Measurements from ENCODE around the gene NIPAL1.

NIPAL1 gene

GRCh38 chr4:48038666-48039065 is 22.1 kb downstream of the NIPAL1 start:
- H3K27ac Mint-ChIP-seq, result peak overlapping the region; percentile 65
- peaks cover 10% of the 10 kb centered on the region for H3K9me3 Mint-ChIP-seq
- no peak overlapping the region for H3K4me3 Mint-ChIP-seq
- no peaks in the 10 kb centered on the region for H3K27me3 Mint-ChIP-seq
- H3K36me3 Mint-ChIP-seq, result peaks cover 15% of the 10 kb centered on the region
- peaks cover 78% of the 10 kb centered on the region for H3K4me1 Mint-ChIP-seq

GRCh38 chr4:48039561-48039960 is 23.0 kb downstream of the NIPAL1 start:
- H3K36me3 Mint-ChIP-seq, result peaks cover 13% of the 10 kb centered on the region
- no peak overlapping the region for H3K4me3 Mint-ChIP-seq
- no peaks in the 10 kb centered on the region for H3K27me3 Mint-ChIP-seq
- peaks cover 76% of the 10 kb centered on the region for H3K4me1 Mint-ChIP-seq
- H3K9me3 Mint-ChIP-seq, result peaks cover 10% of the 10 kb centered on the region
- no peak overlapping the region for H3K27ac Mint-ChIP-seq

DNA sequence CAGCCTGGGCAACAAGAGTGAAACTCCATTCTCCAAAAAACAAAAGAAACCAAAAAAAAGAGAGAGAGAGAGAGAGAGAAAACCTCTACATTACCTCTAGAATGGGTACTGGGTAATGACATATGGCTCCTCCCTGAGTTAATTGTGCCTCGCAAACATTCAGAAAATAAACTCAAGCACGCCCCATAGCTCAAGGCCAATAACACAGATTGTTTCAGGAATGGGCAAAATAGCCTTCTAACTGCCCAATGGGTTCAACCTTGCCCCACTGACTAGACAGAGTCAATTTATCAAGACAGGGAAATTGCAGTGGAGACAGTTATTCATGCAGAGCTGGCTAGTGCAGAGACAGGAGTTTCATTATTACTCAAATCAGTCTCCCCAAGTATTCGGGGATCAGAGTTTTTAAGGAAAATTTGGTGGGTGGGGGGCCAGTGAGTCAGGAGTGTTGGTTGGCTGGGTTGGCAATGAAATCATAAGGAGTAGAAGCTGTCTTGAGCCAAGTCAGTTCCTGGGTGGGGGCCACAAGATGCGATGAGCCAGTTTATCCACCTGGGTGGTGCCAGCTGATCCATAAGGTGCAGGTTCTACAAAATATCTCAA is 25.1 kb downstream of the NIPAL1 start:
- peaks cover 5% of the 10 kb centered on the region for H3K36me3 Mint-ChIP-seq
- peaks cover 73% of the 10 kb centered on the region for H3K4me1 Mint-ChIP-seq
- no peaks in the 10 kb centered on the region for H3K9me3 Mint-ChIP-seq
- peak overlapping the region; percentile 88 for H3K27ac Mint-ChIP-seq
- H3K27me3 Mint-ChIP-seq, result no peaks in the 10 kb centered on the region
- H3K4me3 Mint-ChIP-seq, result peak overlapping the region; percentile 60

DNA sequence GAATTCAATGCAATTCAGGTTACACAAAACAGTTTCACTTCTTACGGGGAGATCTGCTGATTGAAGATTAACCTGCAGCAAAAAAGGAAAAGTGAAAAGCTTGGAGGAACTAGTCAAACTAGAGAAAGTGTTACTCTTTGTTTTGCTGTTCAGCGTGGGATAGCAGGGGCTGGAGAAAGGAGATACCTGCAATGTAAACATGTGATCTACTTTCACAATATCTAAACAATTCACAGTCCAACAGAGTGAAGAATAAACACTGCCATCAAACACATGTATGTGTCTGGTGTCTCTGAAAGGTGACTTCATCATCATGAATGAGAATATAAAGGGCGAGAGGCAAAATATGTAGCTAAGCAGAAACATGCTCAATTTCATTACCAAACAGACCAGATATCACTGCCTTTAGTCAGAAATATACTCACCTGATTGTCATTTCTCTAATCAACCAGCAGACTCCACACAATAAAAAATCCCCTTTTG is 26.4 kb downstream of the NIPAL1 start:
- H3K27ac Mint-ChIP-seq, result peak overlapping the region; percentile 32
- H3K36me3 Mint-ChIP-seq, result peaks cover 3% of the 10 kb centered on the region
- H3K9me3 Mint-ChIP-seq, result no peaks in the 10 kb centered on the region
- no peak overlapping the region for H3K4me3 Mint-ChIP-seq
- H3K4me1 Mint-ChIP-seq, result peaks cover 80% of the 10 kb centered on the region
- no peaks in the 10 kb centered on the region for H3K27me3 Mint-ChIP-seq

GRCh38 chr4:48043504-48043903 is 26.9 kb downstream of the NIPAL1 start:
- H3K9me3 Mint-ChIP-seq, result no peaks in the 10 kb centered on the region
- peaks cover 3% of the 10 kb centered on the region for H3K36me3 Mint-ChIP-seq
- H3K4me1 Mint-ChIP-seq, result peaks cover 79% of the 10 kb centered on the region
- H3K27me3 Mint-ChIP-seq, result no peaks in the 10 kb centered on the region
- no peak overlapping the region for H3K27ac Mint-ChIP-seq
- H3K4me3 Mint-ChIP-seq, result no peak overlapping the region

GRCh38 chr4:48044298-48044697 is 27.7 kb downstream of the NIPAL1 start:
- H3K4me3 Mint-ChIP-seq, result no peak overlapping the region
- no peak overlapping the region for H3K27ac Mint-ChIP-seq
- peaks cover 1% of the 10 kb centered on the region for H3K36me3 Mint-ChIP-seq
- no peaks in the 10 kb centered on the region for H3K27me3 Mint-ChIP-seq
- H3K4me1 Mint-ChIP-seq, result peaks cover 78% of the 10 kb centered on the region
- H3K9me3 Mint-ChIP-seq, result no peaks in the 10 kb centered on the region

DNA sequence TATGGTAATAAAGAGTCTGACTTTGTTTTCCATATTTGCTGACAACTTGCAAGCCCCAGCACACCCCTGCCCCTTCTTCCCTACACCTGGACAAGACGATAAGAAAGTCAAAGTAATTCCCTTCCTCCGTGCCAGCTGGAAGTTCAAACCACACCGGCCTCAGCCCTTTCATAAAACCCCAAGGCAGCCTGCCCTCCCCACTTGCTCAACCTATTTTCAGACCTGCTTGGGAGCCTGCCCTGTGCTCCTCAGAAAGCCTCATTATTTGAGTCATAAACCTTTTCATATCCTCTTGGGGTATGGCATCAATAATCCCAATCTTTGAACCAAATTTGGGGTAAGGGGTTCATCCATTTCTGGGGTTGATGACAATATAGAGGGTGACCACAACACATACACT is 29.5 kb downstream of the NIPAL1 start:
- H3K4me3 Mint-ChIP-seq, result peak overlapping the region; percentile 82
- no peaks in the 10 kb centered on the region for H3K9me3 Mint-ChIP-seq
- no peaks in the 10 kb centered on the region for H3K36me3 Mint-ChIP-seq
- H3K4me1 Mint-ChIP-seq, result peaks cover 83% of the 10 kb centered on the region
- no peaks in the 10 kb centered on the region for H3K27me3 Mint-ChIP-seq
- peak overlapping the region; percentile 64 for H3K27ac Mint-ChIP-seq

DNA sequence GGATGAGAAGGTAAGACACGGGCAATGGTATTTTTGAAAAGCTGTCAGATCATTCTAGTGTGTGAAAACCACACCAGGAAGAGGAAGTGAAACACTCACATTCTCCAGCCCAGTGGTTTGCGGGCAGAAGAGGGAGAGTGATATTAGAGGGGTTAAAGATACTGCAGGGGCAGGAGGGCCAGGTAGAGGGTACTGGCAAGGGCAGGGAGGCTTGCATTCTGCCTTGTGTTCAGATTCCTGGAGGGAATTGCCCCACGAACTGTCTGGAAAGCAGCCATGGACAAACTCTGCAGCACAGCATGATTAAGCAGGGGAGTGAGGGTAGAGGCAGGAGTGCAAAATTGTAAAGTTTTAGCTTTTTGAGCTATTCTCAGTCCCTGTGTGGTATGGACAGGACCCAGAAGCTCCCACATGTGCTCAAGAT is 30.9 kb downstream of the NIPAL1 start:
- Mint-ChIP-seq H3K9me3 (no peaks in the 10 kb centered on the region), H3K27me3 (no peaks in the 10 kb centered on the region), H3K4me1 (peaks cover 70% of the 10 kb centered on the region), H3K4me3 (peak overlapping the region; percentile 82), H3K27ac (peak overlapping the region; percentile 86), H3K36me3 (no peaks in the 10 kb centered on the region)

GRCh38 chr4:48047896-48048295 is 31.3 kb downstream of the NIPAL1 start:
- peaks cover 66% of the 10 kb centered on the region for H3K4me1 Mint-ChIP-seq
- no peaks in the 10 kb centered on the region for H3K36me3 Mint-ChIP-seq
- H3K27ac Mint-ChIP-seq, result no peak overlapping the region
- H3K27me3 Mint-ChIP-seq, result no peaks in the 10 kb centered on the region
- H3K4me3 Mint-ChIP-seq, result no peak overlapping the region
- H3K9me3 Mint-ChIP-seq, result no peaks in the 10 kb centered on the region

GRCh38 chr4:48049483-48049882 is 32.9 kb downstream of the NIPAL1 start:
- H3K4me1 Mint-ChIP-seq, result peaks cover 52% of the 10 kb centered on the region
- no peak overlapping the region for H3K4me3 Mint-ChIP-seq
- H3K36me3 Mint-ChIP-seq, result no peaks in the 10 kb centered on the region
- no peak overlapping the region for H3K27ac Mint-ChIP-seq
- no peaks in the 10 kb centered on the region for H3K9me3 Mint-ChIP-seq
- H3K27me3 Mint-ChIP-seq, result no peaks in the 10 kb centered on the region

GRCh38 chr4:48051078-48051477 is 34.5 kb downstream of the NIPAL1 start:
- Mint-ChIP-seq H3K36me3 (no peaks in the 10 kb centered on the region), H3K4me3 (no peak overlapping the region), H3K4me1 (peaks cover 39% of the 10 kb centered on the region), H3K9me3 (no peaks in the 10 kb centered on the region), H3K27ac (no peak overlapping the region), H3K27me3 (no peaks in the 10 kb centered on the region)

GRCh38 chr4:48058617-48059530 is 42.3 kb downstream of the NIPAL1 start:
- Mint-ChIP-seq H3K9me3 (no peaks in the 10 kb centered on the region), H3K27ac (no peak overlapping the region), H3K27me3 (no peaks in the 10 kb centered on the region), H3K36me3 (peaks cover 15% of the 10 kb centered on the region), H3K4me3 (no peak overlapping the region), H3K4me1 (peaks cover 28% of the 10 kb centered on the region)

DNA sequence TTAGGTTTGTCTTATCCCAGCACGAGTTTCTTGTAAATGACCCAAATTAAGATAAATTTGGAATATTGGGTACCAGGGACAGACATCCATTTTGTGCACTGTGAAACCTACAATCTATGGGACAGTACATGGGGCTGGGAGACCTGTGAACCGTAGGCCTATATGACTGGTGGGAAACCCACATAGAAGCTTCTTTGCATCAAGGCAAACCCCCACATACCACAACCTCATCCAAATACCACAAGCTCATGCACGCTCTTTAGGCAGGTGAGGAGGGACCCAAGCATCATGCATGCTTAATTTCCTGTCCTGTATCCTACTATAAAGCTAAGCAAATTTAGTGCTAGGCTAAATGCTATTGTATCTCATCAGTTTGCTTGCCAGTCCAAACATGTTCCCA is 47.8 kb downstream of the NIPAL1 start:
- Mint-ChIP-seq H3K27ac (peak overlapping the region; percentile 90), H3K9me3 (no peaks in the 10 kb centered on the region), H3K4me3 (no peak overlapping the region), H3K27me3 (no peaks in the 10 kb centered on the region), H3K36me3 (peaks cover 34% of the 10 kb centered on the region), H3K4me1 (peaks cover 40% of the 10 kb centered on the region)

DNA sequence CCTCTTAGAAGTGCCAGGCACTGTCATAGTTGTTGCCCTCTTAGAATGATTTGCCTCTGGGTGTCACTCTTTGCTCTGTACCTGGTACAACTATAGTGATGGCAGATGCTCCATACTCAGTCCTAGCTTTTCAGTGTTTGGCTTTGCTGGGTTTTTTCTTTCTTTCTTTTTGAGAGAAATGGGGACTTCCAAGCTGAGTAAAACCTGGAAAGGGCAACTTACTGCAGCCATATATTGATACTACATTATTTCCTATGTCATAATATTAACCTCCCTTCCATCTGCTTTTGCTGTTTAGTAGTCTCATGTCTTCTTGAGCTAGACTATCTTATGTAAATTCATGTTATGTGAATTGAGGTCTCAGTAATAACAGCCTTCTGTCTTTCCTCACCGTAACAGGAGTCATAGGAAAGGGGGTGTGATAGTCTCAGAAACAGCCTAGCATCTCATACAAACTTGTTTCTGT is 49.0 kb downstream of the NIPAL1 start:
- Mint-ChIP-seq H3K9me3 (no peaks in the 10 kb centered on the region), H3K36me3 (peaks cover 36% of the 10 kb centered on the region), H3K27ac (peak overlapping the region; percentile 90), H3K27me3 (no peaks in the 10 kb centered on the region), H3K4me3 (no peak overlapping the region), H3K4me1 (peaks cover 33% of the 10 kb centered on the region)

- H3K36me3 Mint-ChIP-seq, result peaks cover 28% of the 10 kb centered on the region
- no peak overlapping the region for H3K4me3 Mint-ChIP-seq
- H3K9me3 Mint-ChIP-seq, result no peaks in the 10 kb centered on the region
- H3K27ac Mint-ChIP-seq, result no peak overlapping the region
- peaks cover 30% of the 10 kb centered on the region for H3K4me1 Mint-ChIP-seq
- H3K27me3 Mint-ChIP-seq, result no peaks in the 10 kb centered on the region
Observed at GRCh38 chr4:48067536-48067935, 51.0 kb downstream of the NIPAL1 start.

DNA sequence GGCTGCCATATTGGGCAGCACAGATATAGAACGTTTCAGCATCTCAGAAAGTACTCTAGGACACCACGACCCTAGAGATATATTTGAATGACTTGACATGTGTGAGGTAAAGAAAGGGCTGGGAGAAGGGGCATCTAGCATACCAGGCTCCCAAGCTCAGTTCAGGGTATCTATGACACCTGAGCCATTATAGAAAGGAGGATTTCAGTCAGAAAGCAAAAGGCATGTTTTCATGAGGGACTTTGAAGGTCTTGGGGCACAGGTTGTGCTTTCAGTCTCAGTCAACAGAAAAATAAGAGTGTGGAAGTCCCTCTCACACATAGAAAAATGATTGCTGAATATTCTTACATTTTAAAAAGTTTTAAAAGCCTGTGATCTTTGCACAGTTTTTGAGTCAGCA is 51.6 kb downstream of the NIPAL1 start:
- H3K9me3 Mint-ChIP-seq, result no peaks in the 10 kb centered on the region
- no peaks in the 10 kb centered on the region for H3K27me3 Mint-ChIP-seq
- H3K4me1 Mint-ChIP-seq, result peaks cover 27% of the 10 kb centered on the region
- H3K36me3 Mint-ChIP-seq, result peaks cover 26% of the 10 kb centered on the region
- peak overlapping the region; percentile 35 for H3K27ac Mint-ChIP-seq
- H3K4me3 Mint-ChIP-seq, result no peak overlapping the region
